HFFc6 (cell line): ENCODE data around the gene CLDN17. TPM values are rescaled to one million over a fixed set of nuclear protein-coding genes. Genes with fewer than 3 reads are reported as not detected.

Experiments used
- DNase-seq: peaks from one replicate; pipeline ENCODE4 v3.0.0-alpha.2; 2018
- H3K27ac Mint-ChIP-seq: 2 replicates; pipeline ENCODE4 v1.8.0; 2020; ENCODE audit warnings: mild to moderate bottlenecking, mixed read lengths
- H3K27me3 Mint-ChIP-seq: 2 replicates; pipeline ENCODE4 v1.8.0; 2021; ENCODE audit warnings: mild to moderate bottlenecking, moderate library complexity, mixed read lengths; ENCODE audit not compliant: insufficient read depth
- H3K36me3 Mint-ChIP-seq: 2 replicates; pipeline ENCODE4 v1.8.0; 2021; ENCODE audit warnings: low read depth, mixed read lengths
- H3K4me1 Mint-ChIP-seq: 2 replicates; pipeline ENCODE4 v1.8.0; 2020; ENCODE audit warnings: low read depth, mixed read lengths
- H3K4me3 Mint-ChIP-seq: 2 replicates; pipeline ENCODE4 v1.8.0; 2020; ENCODE audit warnings: mild to moderate bottlenecking, moderate library complexity, mixed read lengths
- H3K9me3 Mint-ChIP-seq: 2 replicates; pipeline ENCODE4 v1.8.0; 2020; ENCODE audit warnings: mild to moderate bottlenecking, mixed read lengths
- CTCF ChIP-seq: fragments of 200-600 bp; sonication (generic); IDR thresholded peaks from 2 replicates; pipeline ENCODE4 v1.5.0; 2021; ENCODE audit warnings: antibody characterized with exemption, mild to moderate bottlenecking
- total RNA-seq, 6 experiments: library from RNA; stranded (reverse); fragmentation: NEBNext Ultra II Directional; extraction: Animal tissue kit (Norgen Biotek cat#: 25700); gene quantifications; 2 replicates in 1 of 6; 3 replicates in 5 of 6; pipeline ENCODE4 v1.2.3, GENCODE V29; 2021

The CLDN17 gene
- total RNA-seq, 6 experiments from 2014 or later: not detected

- Mint-ChIP-seq H3K9me3 (peaks cover 45% of the 10 kb centered on the region), H3K36me3 (peaks cover 6% of the 10 kb centered on the region; the same call in 1 of the 2 replicates)
Observed at GRCh38 chr21:30189773-30190172, 23.2 kb upstream of the CLDN17 start.

GRCh38 chr21:30186242-30186641, 19.6 kb upstream of the CLDN17 start:
- TF ChIP-seq CTCF: no peak
- no peak for DNase-seq
- H3K36me3 Mint-ChIP-seq: no peaks in the 10 kb centered on the region
- H3K4me3 Mint-ChIP-seq: no peak overlapping the region
- peaks cover 30% of the 10 kb centered on the region for H3K9me3 Mint-ChIP-seq
- H3K27me3 Mint-ChIP-seq: no peaks in the 10 kb centered on the region
- no peak overlapping the region for H3K27ac Mint-ChIP-seq
- H3K4me1 Mint-ChIP-seq: no peaks in the 10 kb centered on the region

More at GRCh38 chr21:30189773-30190172, 23.2 kb upstream of the CLDN17 start:
- Mint-ChIP-seq H3K4me3 (no peak overlapping the region), H3K27me3 (no peaks in the 10 kb centered on the region), H3K27ac (no peak overlapping the region), H3K4me1 (no peaks in the 10 kb centered on the region)
- TF ChIP-seq CTCF: no peak
- no peak for DNase-seq

- no peak for DNase-seq
- no peaks in the 10 kb centered on the region for H3K4me1 Mint-ChIP-seq
- no peak for TF ChIP-seq CTCF
- H3K9me3 Mint-ChIP-seq: peaks cover 52% of the 10 kb centered on the region
- 0 out of 2 replicates have a peak, but pooled peaks cover under 1% of the 10 kb centered on the region for H3K36me3 Mint-ChIP-seq
- H3K27me3 Mint-ChIP-seq: no peaks in the 10 kb centered on the region; the same call in 1 of the 2 replicates
- H3K27ac Mint-ChIP-seq: no peak overlapping the region
- no peak overlapping the region for H3K4me3 Mint-ChIP-seq
Observed at GRCh38 chr21:30168086-30168485, 1.5 kb upstream of the CLDN17 start.

GRCh38 chr21:30166171-30166570, 434 bp downstream of the CLDN17 start:
- H3K4me3 Mint-ChIP-seq: no peak overlapping the region
- peaks cover 58% of the 10 kb centered on the region for H3K9me3 Mint-ChIP-seq
- no peaks in the 10 kb centered on the region for H3K36me3 Mint-ChIP-seq
- H3K27me3 Mint-ChIP-seq: no peaks in the 10 kb centered on the region; the same call in none of the 2 replicates
- no peak for DNase-seq
- no peaks in the 10 kb centered on the region for H3K4me1 Mint-ChIP-seq
- no peak overlapping the region for H3K27ac Mint-ChIP-seq
- no peak for TF ChIP-seq CTCF

- H3K27ac Mint-ChIP-seq: no peak overlapping the region
- no peaks in the 10 kb centered on the region for H3K36me3 Mint-ChIP-seq
- no peak for TF ChIP-seq CTCF
- peaks cover 47% of the 10 kb centered on the region for H3K9me3 Mint-ChIP-seq
- no peaks in the 10 kb centered on the region; the same call in none of the 2 replicates for H3K27me3 Mint-ChIP-seq
- no peak for DNase-seq
- H3K4me1 Mint-ChIP-seq: no peaks in the 10 kb centered on the region
- H3K4me3 Mint-ChIP-seq: no peak overlapping the region
Observed at GRCh38 chr21:30164796-30165195, 1.8 kb downstream of the CLDN17 start.
